Measurements from ENCODE around the gene UPK3BL1.
"Not testable (repeated sequence)": the region's sequence is repeated elsewhere in the genome, so short reads cannot be mapped to it uniquely, and the experiment has no call there.

UPK3BL1 gene

GRCh38 chr7:102589857-102590256 is 52.7 kb downstream of the UPK3BL1 start:
- DNase-seq (ENCODE audit: low read depth in 1 of 2, low spot score in 1 of 2): not testable (repeated sequence)

Data from stimulated activated CD4-positive, alpha-beta T cell treated with anti-CD3 and anti-CD28 coated beads, Interleukin-15, amount 100 ng/mL, for 1 hour (primary cell).